Gastrocnemius medialis (tissue), 4 donors: ENCODE measurements around the gene UBE2V1. TPM values are rescaled to one million over a fixed set of nuclear protein-coding genes. Genes with fewer than 3 reads are reported as not detected.

Source experiments
- ATAC-seq, 2 donors: fragments of 150-250 bp; one replicate each; pipeline ENCODE4 v1.9.1; 2016
- DNase-seq, 2 donors: peaks; one replicate each; pipeline ENCODE4 v3.0.0-alpha.2; 2019
- H3K27ac ChIP-seq, 4 donors: fragments of 200-600 bp; sonication (generic); 1 replicate in 1 of 4; 2 replicates in 3 of 4; pipeline ENCODE4 v1.5.1; 2016 to 2018; ENCODE audit warnings: mild to moderate bottlenecking in 2 of 4, moderate library complexity in 1 of 4
- H3K27me3 ChIP-seq, 3 donors: fragments of 200-600 bp; sonication (generic) in 2 of 3; 1 replicate in 1 of 3; 2 replicates in 2 of 3; pipeline versions ENCODE4 v1.5.1 to v1.6.0; 2016 to 2019; ENCODE audit warnings: mild to moderate bottlenecking in 1 of 3, moderate library complexity in 1 of 3
- H3K36me3 ChIP-seq, 2 donors: fragments of 200-600 bp; sonication (generic) in 1 of 2; one replicate each; pipeline ENCODE4 v1.5.1; 2017 to 2018
- H3K4me1 ChIP-seq, 2 donors: fragments of 200-600 bp; sonication (generic) in 1 of 2; one replicate each; pipeline ENCODE4 v1.5.1; 2016 to 2017; ENCODE audit warnings: mild to moderate bottlenecking in 2 of 2
- H3K4me3 ChIP-seq, 4 donors: fragments of 200-600 bp; sonication (generic) in 3 of 4; 1 replicate in 1 of 4; 2 replicates in 3 of 4; pipeline ENCODE4 v1.5.1; 2016 to 2019; ENCODE audit warnings: mild to moderate bottlenecking in 2 of 4
- H3K9me3 ChIP-seq, 3 donors: fragments of 200-600 bp; sonication (generic) in 2 of 3; 1 replicate in 1 of 3; 2 replicates in 2 of 3; pipeline ENCODE4 v1.5.1; 2016 to 2019
- POLR2A ChIP-seq, 2 donors: fragments of 450-650 bp; IDR thresholded peaks; one replicate each; pipeline ENCODE4 v1.6.1; 2017; ENCODE audit warnings: antibody characterized with exemption in 2 of 2, mild to moderate bottlenecking in 2 of 2, moderate library complexity in 2 of 2
- in situ Hi-C, 4 donors: fragments of 200-750 bp; cut with MboI; loops; one replicate each; pipeline versions ENCODE4 v1.15.0 to v1.8.0; 2017; ENCODE audit warnings: low sequenced_read_pairs in 4 of 4
- intact Hi-C: fragments of 100-400 bp; cut with DNase I; formaldehyde crosslinking; loops from one replicate; pipeline ENCODE4 v1.15.1; 2023; ENCODE audit warnings: low total_unique reads
- total RNA-seq, 4 donors: library from RNA; depleted of rRNA; stranded (reverse); fragments of >200 nt; gene quantifications; one replicate each; pipeline versions ENCODE4 v1.1.0 to v1.2.3, GENCODE V29; 2016
- TF ChIP-seq, protein P1 (sequence below), 5 experiments: fragments of 450-650 bp in 3 of 5; fragments of 200-600 bp in 2 of 5; sonication (generic) in 2 of 5; IDR thresholded peaks in 4 of 5; conservative IDR thresholded peaks in 1 of 5; 1 replicate in 4 of 5; 2 replicates in 1 of 5; pipeline ENCODE4 v1.5.1; 2016 to 2019; ENCODE audit warnings: antibody characterized with exemption in 5 of 5, mild to moderate bottlenecking in 3 of 5, moderate library complexity in 3 of 5

UBE2V1 gene
- total RNA-seq, 4 donors from 2014 or later, result 37.6 to 58.5 (median 46.9) TPM

- TF ChIP-seq POLR2A (IDR thresholded peaks at IDR 0.05), result no peak
- TF ChIP-seq, protein P1, sequence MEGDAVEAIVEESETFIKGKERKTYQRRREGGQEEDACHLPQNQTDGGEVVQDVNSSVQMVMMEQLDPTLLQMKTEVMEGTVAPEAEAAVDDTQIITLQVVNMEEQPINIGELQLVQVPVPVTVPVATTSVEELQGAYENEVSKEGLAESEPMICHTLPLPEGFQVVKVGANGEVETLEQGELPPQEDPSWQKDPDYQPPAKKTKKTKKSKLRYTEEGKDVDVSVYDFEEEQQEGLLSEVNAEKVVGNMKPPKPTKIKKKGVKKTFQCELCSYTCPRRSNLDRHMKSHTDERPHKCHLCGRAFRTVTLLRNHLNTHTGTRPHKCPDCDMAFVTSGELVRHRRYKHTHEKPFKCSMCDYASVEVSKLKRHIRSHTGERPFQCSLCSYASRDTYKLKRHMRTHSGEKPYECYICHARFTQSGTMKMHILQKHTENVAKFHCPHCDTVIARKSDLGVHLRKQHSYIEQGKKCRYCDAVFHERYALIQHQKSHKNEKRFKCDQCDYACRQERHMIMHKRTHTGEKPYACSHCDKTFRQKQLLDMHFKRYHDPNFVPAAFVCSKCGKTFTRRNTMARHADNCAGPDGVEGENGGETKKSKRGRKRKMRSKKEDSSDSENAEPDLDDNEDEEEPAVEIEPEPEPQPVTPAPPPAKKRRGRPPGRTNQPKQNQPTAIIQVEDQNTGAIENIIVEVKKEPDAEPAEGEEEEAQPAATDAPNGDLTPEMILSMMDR (IDR thresholded peaks at IDR 0.05 in 4 of 5, conservative IDR thresholded peaks at IDR 0.05 in 1 of 5), result no peak
- Histone ChIP-seq H3K4me3 (no peak overlapping the region), H3K4me1 (peaks cover 15 to 32% of the 10 kb centered on the region in 2 donors), H3K9me3 (no peaks in the 10 kb centered on the region), H3K27me3 (no peaks in the 10 kb centered on the region), H3K36me3 (peaks cover 0 to 21% of the 10 kb centered on the region in 2 donors), H3K27ac (peak overlapping the region in 1 of 4 donors; percentile 1)
- intact Hi-C loops, result no loop called here
- DNase-seq (no peak), ATAC-seq (no peak)
- in situ Hi-C loops, result no loop called here
Measured at GRCh38 chr20:50093240-50093639, 19.7 kb downstream of the UBE2V1 start.

GRCh38 chr20:50092436-50092835 is 20.5 kb downstream of the UBE2V1 start:
- peaks cover 0 to 21% of the 10 kb centered on the region in 2 donors for H3K36me3 ChIP-seq
- peaks cover 7 to 25% of the 10 kb centered on the region in 2 donors for H3K4me1 ChIP-seq

DNA sequence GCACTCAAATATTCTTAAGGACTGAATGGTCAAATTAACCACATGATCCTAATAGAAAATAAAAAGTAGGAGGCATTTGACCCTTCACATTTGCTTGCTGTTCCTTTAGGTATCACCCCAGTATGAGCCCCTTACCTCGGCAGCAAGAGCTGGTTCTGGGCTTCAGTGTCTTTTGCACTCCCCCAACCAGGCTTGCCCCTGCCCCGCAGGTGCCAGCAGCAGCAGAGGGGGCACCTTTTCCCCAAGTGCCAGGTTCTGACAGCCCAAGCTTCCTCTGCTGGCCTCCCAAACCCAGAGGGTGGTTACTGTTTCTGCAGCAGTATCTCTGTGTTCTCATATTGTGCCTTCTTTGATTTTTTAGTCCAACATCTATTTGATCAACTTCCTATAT is 23.2 kb downstream of the UBE2V1 start:
- Histone ChIP-seq H3K36me3 (peaks cover 0 to 5% of the 10 kb centered on the region in 2 donors), H3K9me3 (no peaks in the 10 kb centered on the region), H3K27ac (peak overlapping the region in 1 of 4 donors; percentile 20), H3K4me1 (peaks cover 24 to 39% of the 10 kb centered on the region in 2 donors), H3K4me3 (no peak overlapping the region), H3K27me3 (no peaks in the 10 kb centered on the region)
- ATAC-seq (no peak), DNase-seq (no peak)
- no peak for TF ChIP-seq POLR2A (IDR thresholded peaks at IDR 0.05)
- TF ChIP-seq, protein P1 (IDR thresholded peaks at IDR 0.05 in 4 of 5, conservative IDR thresholded peaks at IDR 0.05 in 1 of 5), result no peak
- in situ Hi-C loops (no loop called here), intact Hi-C loops (loop anchor here (5.0 kb wide), 1 partner anchor 107 kb away; the partner anchor contains the start of gene SNAI1)

More at GRCh38 chr20:50092436-50092835, 20.5 kb downstream of the UBE2V1 start:
- H3K27ac ChIP-seq, result peak overlapping the region in 2 of 4 donors; percentile 1 to 5
- H3K27me3 ChIP-seq, result no peaks in the 10 kb centered on the region
- intact Hi-C loops (no loop called here), in situ Hi-C loops (no loop called here)
- TF ChIP-seq, protein P1 (IDR thresholded peaks at IDR 0.05 in 4 of 5, conservative IDR thresholded peaks at IDR 0.05 in 1 of 5), result no peak
- no peak for TF ChIP-seq POLR2A (IDR thresholded peaks at IDR 0.05)
- no peak overlapping the region for H3K4me3 ChIP-seq
- H3K9me3 ChIP-seq, result no peaks in the 10 kb centered on the region
- ATAC-seq (no peak), DNase-seq (no peak)

DNA sequence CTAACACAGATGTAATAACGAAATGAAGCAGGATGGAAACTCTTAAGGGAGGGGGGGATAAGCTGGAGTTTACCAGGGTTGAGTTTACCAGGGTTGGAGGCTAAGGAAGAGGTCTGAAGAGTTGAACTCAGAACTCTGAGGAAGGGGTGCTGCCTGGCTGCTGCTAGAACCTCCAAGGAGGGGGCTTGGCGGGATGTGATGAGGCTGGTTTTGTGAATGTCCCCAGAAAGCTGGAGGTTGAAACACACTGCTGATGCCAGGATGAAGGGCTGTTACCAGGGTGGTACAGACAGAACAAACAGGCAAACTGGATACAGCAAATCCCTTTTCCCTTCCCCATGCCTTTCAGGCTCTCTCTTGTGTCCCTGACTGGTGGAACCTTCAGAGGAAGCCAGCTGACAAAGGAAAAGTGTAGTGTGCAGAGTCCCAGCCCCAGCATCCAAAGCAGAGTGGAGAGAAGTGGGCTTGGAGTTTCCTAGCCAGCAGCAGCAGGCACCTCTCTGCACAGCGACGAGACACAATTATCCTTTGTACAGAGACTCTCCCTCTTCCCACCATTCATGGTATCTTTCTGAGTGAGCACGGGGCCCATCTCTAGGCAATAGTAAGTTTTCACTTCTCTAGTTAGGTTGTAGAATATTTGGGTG is 23.7 kb downstream of the UBE2V1 start:
- Histone ChIP-seq H3K4me3 (no peak overlapping the region), H3K27ac (no peak overlapping the region), H3K4me1 (peaks cover 24 to 39% of the 10 kb centered on the region in 2 donors), H3K27me3 (no peaks in the 10 kb centered on the region), H3K36me3 (peaks cover 0 to under 1% of the 10 kb centered on the region in 2 donors), H3K9me3 (no peaks in the 10 kb centered on the region)
- TF ChIP-seq, protein P1 (IDR thresholded peaks at IDR 0.05 in 4 of 5, conservative IDR thresholded peaks at IDR 0.05 in 1 of 5), result no peak
- TF ChIP-seq POLR2A (IDR thresholded peaks at IDR 0.05), result no peak
- ATAC-seq (no peak), DNase-seq (no peak)
- intact Hi-C loops, result loop anchor here (5.0 kb wide), 1 partner anchor 107 kb away; the partner anchor contains the start of gene SNAI1
- in situ Hi-C loops, result no loop called here
